K562 (cell line): ENCODE results near the gene CLTB. TPM values are rescaled to one million over a fixed set of nuclear protein-coding genes. Genes with fewer than 3 reads are reported as not detected.

Experiments
- ATAC-seq: fragments of 200-7000 bp; cut with Tn5 transposase; 3 replicates; pipeline ENCODE4 v1.9.1; 2020; ENCODE audit warnings: moderate library complexity
- BruUV-seq: library from RNA; stranded (reverse); fragments of 400-500 nt; replicated peaks from 2 replicates; lab custom pipeline; 2021; lab: Mats Ljungman, UMichigan
- CTCF ChIA-PET: fragments of 300-600 bp; formaldehyde crosslinking; extraction: SDS; loops from one replicate; lab custom pipeline; 2021; ENCODE audit warnings: low intra/inter-chr PET ratio; lab: Yijun Ruan, JAX
- POLR2A ChIA-PET: fragments of 300-600, 350-650 bp; sonication (Branson Sonifier 250); formaldehyde crosslinking; extraction: SDS; loops from one replicate; lab custom pipeline; 2021; ENCODE audit warnings: antibody characterized with exemption, inconsistent platforms; lab: Yijun Ruan, JAX
- DNase-seq, 4 experiments: peaks; one replicate each; pipeline versions ENCODE4 v3.0.0 to v3.0.0-alpha.2; 2011 to 2018; ENCODE audit warnings: low spot score in 3 of 4, mixed read lengths in 3 of 4; ENCODE audit errors: extremely low read depth in 1 of 4
- FAIRE-seq: peaks from 2 replicates; lab custom pipeline; 2011; peaks lifted over from hg19 to GRCh38; lab: Jason Lieb, UNC
- H2AFZ ChIP-seq: 2 replicates; pipeline ENCODE4 v1.6.0; 2011; ENCODE audit warnings: low read depth, low read length, control low read depth, inconsistent platforms
- H3K27ac ChIP-seq: fragments of 200-600 bp; 3 replicates; pipeline ENCODE4 v1.8.0; 2011; ENCODE audit warnings: low read depth, mild to moderate bottlenecking, control low read depth, inconsistent platforms, low read length, moderate library complexity, mixed read lengths; ENCODE audit errors: extremely low read depth
- H3K27me3 ChIP-seq, 2 experiments: fragments of 300-600 bp in 1 of 2; 2 replicates in 1 of 2; 3 replicates in 1 of 2; pipeline versions ENCODE4 v1.6.0 to v1.8.0; 2011; ENCODE audit warnings: inconsistent platforms in 2 of 2, low read length in 2 of 2, mild to moderate bottlenecking in 1 of 2, mixed read lengths in 1 of 2, moderate library complexity in 1 of 2; ENCODE audit not compliant: control insufficient read depth in 2 of 2, insufficient read depth in 2 of 2
- H3K36me3 ChIP-seq: fragments of 300-600 bp; 3 replicates; pipeline ENCODE4 v1.8.0; 2011; ENCODE audit warnings: mild to moderate bottlenecking, low read length, inconsistent platforms; ENCODE audit not compliant: control insufficient read depth, insufficient read depth
- H3K4me1 ChIP-seq, 2 experiments: fragments of 200-600 bp in 1 of 2; replicated peaks in 1 of 2; 2 replicates in 1 of 2; 3 replicates in 1 of 2; pipeline versions ENCODE4 v1.5.1 to v1.8.0; 2011; ENCODE audit warnings: inconsistent platforms in 2 of 2, low read length in 2 of 2, mild to moderate bottlenecking in 1 of 2, mixed read lengths in 1 of 2, moderate library complexity in 1 of 2; ENCODE audit not compliant: control insufficient read depth in 2 of 2, insufficient read depth in 2 of 2
- H3K4me2 ChIP-seq: 2 replicates; pipeline ENCODE4 v1.6.1; 2011; ENCODE audit warnings: low read length, control low read depth, inconsistent platforms, mixed read lengths; ENCODE audit not compliant: insufficient read depth
- H3K4me3 ChIP-seq: fragments of 200-600 bp; sonication (generic), shearing (Covaris generic); 2 replicates; pipeline ENCODE4 v1.5.1; 2016; ENCODE audit warnings: control low read depth, inconsistent platforms
- H3K79me2 ChIP-seq: fragments of 200-600 bp; 3 replicates; pipeline ENCODE4 v1.8.0; 2011; ENCODE audit warnings: low read length, inconsistent platforms; ENCODE audit not compliant: control insufficient read depth, insufficient read depth
- H3K9ac ChIP-seq, 2 experiments: 2 replicates each; pipeline versions ENCODE4 v1.6.0 to v1.6.1; 2011; ENCODE audit warnings: low read depth in 2 of 2, low read length in 2 of 2, control low read depth in 1 of 2, inconsistent platforms in 1 of 2, mild to moderate bottlenecking in 1 of 2, mixed read lengths in 1 of 2; ENCODE audit not compliant: insufficient read depth in 1 of 2
- H3K9me1 ChIP-seq: one replicate; pipeline ENCODE4 v1.6.0; 2011; ENCODE audit warnings: inconsistent platforms, mild to moderate bottlenecking, low read length, moderate library complexity; ENCODE audit not compliant: control insufficient read depth, insufficient read depth
- H3K9me3 ChIP-seq: replicated peaks from 2 replicates; pipeline ENCODE4 v1.5.1; 2011; ENCODE audit warnings: low read depth, low read length, inconsistent platforms; ENCODE audit not compliant: control insufficient read depth, insufficient read depth
- H4K20me1 ChIP-seq: replicated peaks from 2 replicates; pipeline ENCODE4 v1.6.1; 2011; ENCODE audit warnings: low read length, inconsistent platforms, mixed read lengths; ENCODE audit not compliant: control insufficient read depth, insufficient read depth
- GTF2F1 ChIP-seq: IDR thresholded peaks from 2 replicates; pipeline ENCODE4 v1.6.1; 2011; ENCODE audit warnings: low read depth, low read length, improper control_type of control experiment
- HDGF ChIP-seq: fragments of 450-650 bp; IDR thresholded peaks from 2 replicates; pipeline ENCODE4 v1.6.1; 2016
- HMG20B ChIP-seq: fragments of 250-450 bp; sonication (Bioruptor Pico); IDR thresholded peaks from 2 replicates; pipeline ENCODE4 v1.5.0; 2021; ENCODE audit warnings: mild to moderate bottlenecking
- HNRNPK ChIP-seq: fragments of 200-400 bp; formaldehyde crosslinking; IDR thresholded peaks from one replicate; pipeline ENCODE4 v1.6.1; 2018; ENCODE audit warnings: mild to moderate bottlenecking, low read depth, low read length; ENCODE audit not compliant: poor library complexity, severe bottlenecking
- JUNB ChIP-seq: fragments of 450-650 bp; formaldehyde crosslinking; conservative IDR thresholded peaks from 2 replicates; pipeline ENCODE4 v1.4.0; 2020; ENCODE audit warnings: mild to moderate bottlenecking
- TEAD2 ChIP-seq: fragments of 450-650 bp; IDR thresholded peaks from 2 replicates; pipeline ENCODE4 v1.6.1; 2016; ENCODE audit warnings: missing genetic modification characterization, control low read depth, missing compliant biosample characterization
- WGBS: fragments of 100-300 bp; shearing (Covaris generic); methylation state at CpG from one replicate; pipeline ENCODE4 v1.1.6; 2016; ENCODE audit warnings: low coverage, mixed read lengths; ENCODE audit not compliant: insufficient coverage; ENCODE audit errors: missing lambda C conversion rate; 5-methylcytosine and 5-hydroxymethylcytosine counted together
- in situ Hi-C: fragments of 300-500 bp; cut with MboI; formaldehyde crosslinking; loops from 4 replicates; pipeline ENCODE4 v1.15.0; 2018; ENCODE audit warnings: inconsistent platforms, mixed read lengths
- intact Hi-C: fragments of 100-400 bp; cut with micrococcal nuclease; formaldehyde crosslinking; loops from 2 replicates; pipeline ENCODE4 v1.14.2; 2022
- polyA plus RNA-seq, 8 experiments: library from polyadenylated mRNA; depleted of rRNA in 4 of 8; stranded (reverse) in 5 of 8; unstranded in 3 of 8; fragments of >200 nt; fragmentation: Nextera tagmentation in 2 of 8; fragmentation: Illumina TruSeq in 1 of 8; extraction: Ambion mirVana in 2 of 8; extraction: Trizol in 1 of 8; gene quantifications; 2 replicates each; pipeline versions ENCODE4 v1.2.1 to v1.2.3, GENCODE V29; 2011 to 2014; ENCODE audit warnings: inconsistent platforms in 1 of 8, missing spikeins in 1 of 8
- total RNA-seq, 7 experiments: library from RNA; depleted of rRNA in 6 of 7; stranded (reverse); fragments of >200 nt in 6 of 7; fragmentation: Illumina TruSeq in 2 of 7; extraction: Trizol in 2 of 7; gene quantifications; 2 replicates each; pipeline versions ENCODE4 v1.2.1 to v1.2.3, GENCODE V29; 2011 to 2021; ENCODE audit warnings: low replicate concordance in 1 of 7
- TF ChIP-seq, protein P1 (sequence below): sonication (generic); formaldehyde crosslinking; IDR thresholded peaks from 2 replicates; pipeline ENCODE4 v1.8.1; 2023; ENCODE audit warnings: mild to moderate bottlenecking, missing genetic modification reagents

Gene CLTB
- total and polyA plus RNA-seq, 9 of the 15 experiments (the other 6 are each of a cell fraction or from before 2014, with no cell fraction given) = 1.8 to 117 (median 39.0) TPM

DNA sequence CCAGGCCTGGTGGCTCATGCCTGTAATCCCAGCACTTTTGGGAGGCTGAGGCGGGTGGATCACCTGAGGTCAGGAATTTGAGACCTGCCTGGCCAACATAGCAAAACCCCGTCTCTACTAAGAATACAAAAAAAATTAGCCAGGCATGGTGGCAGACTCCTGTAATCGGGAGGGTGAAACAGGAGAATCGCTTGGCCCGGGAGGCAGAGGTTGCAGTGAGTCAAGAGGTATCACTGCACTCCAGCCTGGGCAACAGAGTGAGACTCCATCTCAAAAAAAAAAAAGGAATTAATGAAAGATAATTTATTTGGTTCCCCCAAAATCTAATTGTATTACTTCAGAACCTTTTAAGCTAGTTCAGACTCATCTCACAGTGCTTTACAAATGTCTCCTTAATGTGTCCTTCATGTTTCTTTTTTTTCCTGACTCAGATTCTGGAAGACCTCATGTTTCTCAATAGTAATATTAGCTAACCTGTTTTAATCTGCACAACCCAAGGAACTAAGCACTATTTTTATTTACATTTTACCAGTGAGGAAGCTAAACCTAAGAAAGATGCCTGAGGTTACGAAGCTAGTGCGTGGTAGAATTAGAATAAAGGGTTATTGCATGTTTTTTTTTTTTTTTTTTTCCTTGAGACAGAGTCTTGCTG, 46.9 kb upstream of the CLTB start:
- no peak for FAIRE-seq
- Histone ChIP-seq H3K9me3 (no peaks in the 10 kb centered on the region), H3K79me2 (peaks cover 72% of the 10 kb centered on the region), H2AFZ (no peak overlapping the region), H3K27me3 (no peaks in the 10 kb centered on the region), H3K4me3 (no peak overlapping the region), H3K27ac (no peak overlapping the region), H4K20me1 (peaks cover 11% of the 10 kb centered on the region; the same call in 1 of the 2 replicates), H3K36me3 (peaks cover 36% of the 10 kb centered on the region; the same call in 2 of the 3 replicates), H3K4me1 (no peaks in the 10 kb centered on the region), H3K9me1 (no peaks in the 10 kb centered on the region), H3K4me2 (no peak overlapping the region)
- intact Hi-C loops (no loop called here), in situ Hi-C loops (no loop called here)
- ChIA-PET CTCF (no interaction called here), POLR2A (interaction anchor here (0.5 to 1.3 kb wide), 2 partner anchors 10 to 12 kb away, joined by 3 read pairs; no protein-coding TSS in a partner anchor)
- DNase-seq = no peak
- ATAC-seq = no peak
- no TSS peak for BruUV-seq
- no peak for TF ChIP-seq JUNB (CRISPR knock-in tag)
- TF ChIP-seq HMG20B = no peak
- TF ChIP-seq, protein P1, sequence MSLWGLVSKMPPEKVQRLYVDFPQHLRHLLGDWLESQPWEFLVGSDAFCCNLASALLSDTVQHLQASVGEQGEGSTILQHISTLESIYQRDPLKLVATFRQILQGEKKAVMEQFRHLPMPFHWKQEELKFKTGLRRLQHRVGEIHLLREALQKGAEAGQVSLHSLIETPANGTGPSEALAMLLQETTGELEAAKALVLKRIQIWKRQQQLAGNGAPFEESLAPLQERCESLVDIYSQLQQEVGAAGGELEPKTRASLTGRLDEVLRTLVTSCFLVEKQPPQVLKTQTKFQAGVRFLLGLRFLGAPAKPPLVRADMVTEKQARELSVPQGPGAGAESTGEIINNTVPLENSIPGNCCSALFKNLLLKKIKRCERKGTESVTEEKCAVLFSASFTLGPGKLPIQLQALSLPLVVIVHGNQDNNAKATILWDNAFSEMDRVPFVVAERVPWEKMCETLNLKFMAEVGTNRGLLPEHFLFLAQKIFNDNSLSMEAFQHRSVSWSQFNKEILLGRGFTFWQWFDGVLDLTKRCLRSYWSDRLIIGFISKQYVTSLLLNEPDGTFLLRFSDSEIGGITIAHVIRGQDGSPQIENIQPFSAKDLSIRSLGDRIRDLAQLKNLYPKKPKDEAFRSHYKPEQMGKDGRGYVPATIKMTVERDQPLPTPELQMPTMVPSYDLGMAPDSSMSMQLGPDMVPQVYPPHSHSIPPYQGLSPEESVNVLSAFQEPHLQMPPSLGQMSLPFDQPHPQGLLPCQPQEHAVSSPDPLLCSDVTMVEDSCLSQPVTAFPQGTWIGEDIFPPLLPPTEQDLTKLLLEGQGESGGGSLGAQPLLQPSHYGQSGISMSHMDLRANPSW = no peak
- TF ChIP-seq TEAD2 (tag) = no peak
- TF ChIP-seq GTF2F1 = no peak
- no peak for TF ChIP-seq HNRNPK
- no peak for TF ChIP-seq HDGF
- TF ChIP-seq, all 486 proteins: peak for 0
- H3K9ac ChIP-seq = no peak overlapping the region
- WGBS = 93% methylated on average over 7 of the region's 7 CpGs
